Subcutaneous abdominal adipose tissue (tissue), 5 donors: ENCODE data around the gene STAM2.

Experiments used
- H3K27ac ChIP-seq: one replicate; pipeline ENCODE4 v1.7.0; 2013; ENCODE audit warnings: low read depth, mild to moderate bottlenecking, inconsistent platforms, low read length, moderate library complexity
- H3K27me3 ChIP-seq, 5 donors: one replicate each; pipeline ENCODE4 v1.7.0; 2013; ENCODE audit warnings: low read length in 5 of 5, inconsistent platforms in 1 of 5; ENCODE audit not compliant: control insufficient read depth in 5 of 5, insufficient read depth in 4 of 5
- H3K36me3 ChIP-seq, 5 donors: one replicate each; pipeline ENCODE4 v1.7.0; 2013; ENCODE audit warnings: low read length in 5 of 5; ENCODE audit not compliant: control insufficient read depth in 5 of 5, insufficient read depth in 5 of 5
- H3K4me1 ChIP-seq, 5 donors: one replicate each; pipeline ENCODE4 v1.7.0; 2013; ENCODE audit warnings: low read length in 5 of 5, mild to moderate bottlenecking in 3 of 5, moderate library complexity in 1 of 5; ENCODE audit not compliant: control insufficient read depth in 5 of 5, insufficient read depth in 5 of 5
- H3K4me3 ChIP-seq, 5 donors: one replicate each; pipeline ENCODE4 v1.7.0; 2013; ENCODE audit warnings: low read length in 5 of 5, low read depth in 1 of 5
- H3K9ac ChIP-seq, 5 donors: one replicate each; pipeline ENCODE4 v1.7.0; 2013; ENCODE audit warnings: low read length in 5 of 5, mild to moderate bottlenecking in 4 of 5, moderate library complexity in 3 of 5
- H3K9me3 ChIP-seq, 5 donors: one replicate each; pipeline ENCODE4 v1.7.0; 2013; ENCODE audit warnings: low read length in 5 of 5; ENCODE audit not compliant: control insufficient read depth in 5 of 5
- donor health status: healthy.
- donor health status: healthy.
- donor health status: healthy.
- donor health status: healthy.
- donor health status: healthy.

STAM2 gene

GRCh38 chr2:152175368-152176112, at the start of gene STAM2:
Gene STAM2 (minus strand): TSS chr2:152175763. CDS start chr2:152175642, 121 bp downstream.
- H3K4me1 ChIP-seq: peaks cover 0 to 35% (median 29%) of the 10 kb centered on the region in 5 donors
- peak within 1 kb of the TSS; percentile 98 for H3K27ac ChIP-seq
- no peaks in the 10 kb centered on the region for H3K27me3 ChIP-seq
- peak within 1 kb of the TSS; percentile 94 to 97 (median 96) for H3K9ac ChIP-seq
- H3K36me3 ChIP-seq: no peaks in the 10 kb centered on the region
- no peaks in the 10 kb centered on the region for H3K9me3 ChIP-seq
- peak within 1 kb of the TSS; percentile 95 to 99 (median 98) for H3K4me3 ChIP-seq

GRCh38 chr2:152223977-152224376, 48.4 kb upstream of the STAM2 start:
- Histone ChIP-seq H3K4me1 (peaks cover 2 to 50% (median 23%) of the 10 kb centered on the region in 5 donors), H3K36me3 (no peaks in the 10 kb centered on the region), H3K9ac (peak overlapping the region in 2 of 5 donors; percentile 29 to 35), H3K27me3 (no peaks in the 10 kb centered on the region), H3K4me3 (no peak overlapping the region), H3K27ac (no peak overlapping the region), H3K9me3 (no peaks in the 10 kb centered on the region)

DNA sequence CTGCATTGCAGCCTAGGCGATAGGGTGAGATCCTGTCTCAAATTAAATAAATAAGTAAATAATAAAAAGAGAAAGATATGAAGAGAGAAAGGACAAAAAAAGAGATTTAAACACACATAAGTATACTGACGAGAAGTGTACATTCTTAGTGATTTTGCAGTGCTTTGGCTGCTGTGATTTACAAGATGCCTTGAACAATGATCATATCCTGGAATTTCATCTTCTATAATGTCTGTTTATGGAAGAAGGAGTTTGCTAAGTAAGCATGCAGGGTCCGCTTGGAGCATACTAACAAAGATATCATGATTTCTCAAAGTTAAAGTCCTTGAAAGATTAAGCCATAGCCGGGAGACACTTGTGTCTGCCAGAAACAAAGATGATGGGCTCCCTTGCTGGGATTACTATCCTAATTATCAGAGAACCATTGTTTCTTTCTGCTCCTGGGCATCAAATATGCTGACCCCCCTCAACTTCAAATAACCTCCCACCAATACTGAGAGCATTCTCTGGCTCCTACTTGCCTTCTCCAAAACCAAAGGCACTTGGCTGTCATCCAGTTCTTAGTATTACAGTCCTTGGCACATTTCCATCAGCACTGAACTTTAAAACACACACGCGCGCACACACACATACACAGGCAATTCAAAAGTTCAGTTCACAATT, 47.5 kb upstream of the STAM2 start:
- H3K27ac ChIP-seq: no peak overlapping the region
- no peaks in the 10 kb centered on the region for H3K9me3 ChIP-seq
- peaks cover 2 to 43% (median 23%) of the 10 kb centered on the region in 5 donors for H3K4me1 ChIP-seq
- H3K9ac ChIP-seq: no peak overlapping the region
- peak overlapping the region in 1 of 5 donors; percentile 11 for H3K4me3 ChIP-seq
- H3K36me3 ChIP-seq: no peaks in the 10 kb centered on the region
- no peaks in the 10 kb centered on the region for H3K27me3 ChIP-seq

- H3K9me3 ChIP-seq: no peaks in the 10 kb centered on the region
- H3K36me3 ChIP-seq: no peaks in the 10 kb centered on the region
- no peaks in the 10 kb centered on the region for H3K27me3 ChIP-seq
- H3K27ac ChIP-seq: no peak overlapping the region
- H3K4me3 ChIP-seq: no peak overlapping the region
- peaks cover 2 to 33% (median 14%) of the 10 kb centered on the region in 5 donors for H3K4me1 ChIP-seq
- no peak overlapping the region for H3K9ac ChIP-seq
Measured at GRCh38 chr2:152221839-152222238, 46.3 kb upstream of the STAM2 start.

GRCh38 chr2:152219077-152219828, 43.7 kb upstream of the STAM2 start:
- H3K27me3 ChIP-seq: no peaks in the 10 kb centered on the region
- H3K9me3 ChIP-seq: no peaks in the 10 kb centered on the region
- H3K4me3 ChIP-seq: no peak overlapping the region
- H3K36me3 ChIP-seq: no peaks in the 10 kb centered on the region
- peaks cover 2 to 25% (median 14%) of the 10 kb centered on the region in 5 donors for H3K4me1 ChIP-seq
- H3K9ac ChIP-seq: no peak overlapping the region
- no peak overlapping the region for H3K27ac ChIP-seq

- H3K27me3 ChIP-seq: no peaks in the 10 kb centered on the region
- H3K27ac ChIP-seq: no peak overlapping the region
- peaks cover 0 to 7% (median 6%) of the 10 kb centered on the region in 5 donors for H3K4me1 ChIP-seq
- H3K36me3 ChIP-seq: no peaks in the 10 kb centered on the region
- no peaks in the 10 kb centered on the region for H3K9me3 ChIP-seq
- H3K4me3 ChIP-seq: no peak overlapping the region
- no peak overlapping the region for H3K9ac ChIP-seq
Measured at GRCh38 chr2:152201466-152201830, 25.9 kb upstream of the STAM2 start.

GRCh38 chr2:152200565-152201465, 25.3 kb upstream of the STAM2 start:
- H3K36me3 ChIP-seq: no peaks in the 10 kb centered on the region
- no peak overlapping the region for H3K27ac ChIP-seq
- no peaks in the 10 kb centered on the region for H3K27me3 ChIP-seq
- H3K9ac ChIP-seq: no peak overlapping the region
- peaks cover 0 to 7% (median 6%) of the 10 kb centered on the region in 5 donors for H3K4me1 ChIP-seq
- H3K4me3 ChIP-seq: peak overlapping the region in 3 of 5 donors; percentile 7 to 39 (median 39)
- H3K9me3 ChIP-seq: no peaks in the 10 kb centered on the region

- H3K4me3 ChIP-seq: no peak overlapping the region
- peaks cover 0 to 7% (median 6%) of the 10 kb centered on the region in 5 donors for H3K4me1 ChIP-seq
- no peaks in the 10 kb centered on the region for H3K9me3 ChIP-seq
- no peaks in the 10 kb centered on the region for H3K27me3 ChIP-seq
- H3K9ac ChIP-seq: no peak overlapping the region
- H3K27ac ChIP-seq: no peak overlapping the region
- no peaks in the 10 kb centered on the region for H3K36me3 ChIP-seq
Measured at GRCh38 chr2:152200101-152200500, 24.5 kb upstream of the STAM2 start.

DNA sequence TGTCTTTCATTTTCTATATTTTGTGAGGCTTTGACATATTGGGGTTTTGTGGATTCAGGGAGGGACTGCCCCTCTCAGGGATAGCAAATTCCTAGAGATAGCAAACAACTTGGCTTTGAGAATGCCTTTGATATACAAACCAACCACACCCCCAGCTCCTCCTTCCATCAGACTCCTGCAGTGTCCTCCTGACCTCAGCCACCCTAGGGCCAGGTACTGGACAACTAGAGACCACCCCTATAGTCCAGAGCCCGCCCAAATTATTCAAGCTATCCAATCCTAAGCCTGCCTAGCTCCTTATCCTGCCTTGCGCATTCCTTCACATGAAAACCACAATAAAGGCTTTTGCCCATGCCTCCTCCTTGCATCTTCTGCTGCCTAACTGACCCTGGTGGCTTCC, 22.9 kb upstream of the STAM2 start:
- H3K4me3 ChIP-seq: no peak overlapping the region
- H3K9ac ChIP-seq: no peak overlapping the region
- H3K9me3 ChIP-seq: no peaks in the 10 kb centered on the region
- H3K27ac ChIP-seq: no peak overlapping the region
- H3K36me3 ChIP-seq: no peaks in the 10 kb centered on the region
- H3K4me1 ChIP-seq: peaks cover 0 to 7% (median 6%) of the 10 kb centered on the region in 5 donors
- H3K27me3 ChIP-seq: no peaks in the 10 kb centered on the region
